Ovary (tissue), 3 donors: Measurements from ENCODE around the gene SRSF5.

ENCODE experiments used
- EP300 ChIP-seq: sonication (generic); formaldehyde crosslinking; IDR thresholded peaks from one replicate; pipeline ENCODE4 v1.6.1; 2017; ENCODE audit warnings: antibody characterized with exemption
- TF ChIP-seq, protein P1 (sequence below), 3 donors: fragments of 450-650 bp in 2 of 3; fragments of 200-600 bp in 1 of 3; IDR thresholded peaks; one replicate each; pipeline versions ENCODE4 v1.5.1 to v1.8.0; 2016 to 2022; ENCODE audit warnings: antibody characterized with exemption in 3 of 3, mild to moderate bottlenecking in 1 of 3
- donor health status: DM: no; HTN: no; CAD: no.

DNA sequence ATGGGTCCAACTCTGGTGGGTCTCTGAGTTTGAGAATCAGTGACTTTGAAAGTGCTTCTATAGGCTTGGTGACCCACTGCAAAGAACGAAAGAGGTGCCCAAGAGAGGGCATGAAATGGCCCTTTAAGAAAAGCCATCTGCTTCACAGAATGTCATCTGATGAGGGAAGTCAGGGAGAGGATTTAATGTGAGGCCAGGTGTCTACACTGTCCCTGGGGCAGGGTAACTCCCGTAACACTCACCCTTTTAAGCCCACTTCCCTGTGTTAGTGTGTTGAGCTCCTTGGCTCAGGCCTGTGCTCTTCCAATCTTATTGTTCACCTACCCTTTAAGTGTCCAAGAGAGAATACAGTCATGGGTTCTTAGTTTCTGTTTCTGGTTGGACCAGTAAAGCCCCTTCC lies 16.4 kb upstream of the SRSF5 start:
- TF ChIP-seq, protein P1, sequence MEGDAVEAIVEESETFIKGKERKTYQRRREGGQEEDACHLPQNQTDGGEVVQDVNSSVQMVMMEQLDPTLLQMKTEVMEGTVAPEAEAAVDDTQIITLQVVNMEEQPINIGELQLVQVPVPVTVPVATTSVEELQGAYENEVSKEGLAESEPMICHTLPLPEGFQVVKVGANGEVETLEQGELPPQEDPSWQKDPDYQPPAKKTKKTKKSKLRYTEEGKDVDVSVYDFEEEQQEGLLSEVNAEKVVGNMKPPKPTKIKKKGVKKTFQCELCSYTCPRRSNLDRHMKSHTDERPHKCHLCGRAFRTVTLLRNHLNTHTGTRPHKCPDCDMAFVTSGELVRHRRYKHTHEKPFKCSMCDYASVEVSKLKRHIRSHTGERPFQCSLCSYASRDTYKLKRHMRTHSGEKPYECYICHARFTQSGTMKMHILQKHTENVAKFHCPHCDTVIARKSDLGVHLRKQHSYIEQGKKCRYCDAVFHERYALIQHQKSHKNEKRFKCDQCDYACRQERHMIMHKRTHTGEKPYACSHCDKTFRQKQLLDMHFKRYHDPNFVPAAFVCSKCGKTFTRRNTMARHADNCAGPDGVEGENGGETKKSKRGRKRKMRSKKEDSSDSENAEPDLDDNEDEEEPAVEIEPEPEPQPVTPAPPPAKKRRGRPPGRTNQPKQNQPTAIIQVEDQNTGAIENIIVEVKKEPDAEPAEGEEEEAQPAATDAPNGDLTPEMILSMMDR (IDR thresholded peaks at IDR 0.05), result no peak
- no peak for TF ChIP-seq EP300
